ENCODE measurements around the gene CELSR1.

The CELSR1 gene

DNA sequence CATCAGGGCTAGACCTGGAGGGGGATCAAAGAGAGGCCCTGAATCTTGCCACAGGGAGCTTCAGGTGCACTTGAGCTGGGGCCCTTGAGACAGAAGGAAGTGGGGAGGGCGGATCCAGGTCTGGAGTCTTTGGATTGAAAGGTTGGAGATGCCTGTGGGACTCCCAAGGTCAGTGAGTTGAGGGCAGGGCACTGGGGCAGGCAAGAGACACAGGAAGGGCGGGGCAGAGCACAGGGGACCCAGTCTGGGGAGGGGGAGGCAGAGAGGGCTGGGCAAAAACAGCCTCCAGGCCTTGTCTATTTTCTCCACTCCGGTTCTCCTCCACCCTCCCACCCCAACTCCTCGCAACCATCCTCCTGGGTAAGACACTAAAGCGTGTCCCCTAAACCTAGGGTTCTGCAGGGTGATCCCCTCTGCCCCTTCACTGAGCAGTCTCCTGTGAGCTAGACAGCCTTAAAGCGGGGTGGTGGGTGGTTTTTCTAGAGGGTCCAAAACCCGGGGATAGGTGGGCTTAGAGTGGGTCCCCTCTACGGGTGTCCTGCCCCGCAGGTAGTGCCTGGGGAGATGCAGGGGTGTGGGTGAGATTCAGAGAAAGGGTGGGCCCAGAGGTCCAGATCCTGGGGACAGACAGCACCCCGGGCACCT lies 38.6 kb upstream of the CELSR1 start:
- DNase-seq = no peak

- DNase-seq = no peak
These were observed 37.8 kb upstream of the CELSR1 start for GRCh38 chr22:46574993-46575910.

- no peak for DNase-seq
These were observed 37.1 kb upstream of the CELSR1 start for GRCh38 chr22:46574438-46574992.

DNA sequence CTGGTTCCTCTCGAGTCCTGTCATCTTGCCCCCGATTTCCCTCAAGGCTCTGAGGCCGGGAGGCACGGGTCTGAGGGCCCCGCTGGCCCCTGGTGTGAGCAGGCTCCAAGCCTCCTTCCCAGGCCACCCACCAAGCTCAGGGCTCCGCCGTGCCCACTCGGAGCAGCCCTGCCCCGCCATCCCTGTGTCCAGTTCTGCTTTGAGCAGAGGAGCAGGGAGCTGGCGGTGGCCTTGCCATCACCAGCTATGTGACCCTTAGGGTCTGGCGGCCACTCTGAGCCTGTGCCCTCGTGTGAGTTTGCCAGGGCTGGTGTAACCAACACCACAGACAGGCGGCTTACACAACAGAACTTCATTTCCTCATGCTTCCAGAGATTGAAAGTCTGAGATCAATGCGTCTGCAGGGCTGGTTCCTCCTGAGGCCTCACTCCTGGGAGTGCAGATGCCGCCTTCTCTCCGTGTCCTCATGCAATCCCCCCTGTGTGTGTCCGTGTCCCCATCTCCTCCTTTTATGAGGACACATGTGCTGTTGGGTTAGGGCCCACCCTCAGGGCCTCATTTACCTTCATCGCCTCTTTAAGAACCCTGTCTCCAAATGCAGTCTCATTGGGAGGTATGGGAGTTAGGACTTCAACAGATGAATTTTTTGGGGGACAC lies 36.5 kb upstream of the CELSR1 start:
- DNase-seq = no peak

GRCh38 chr22:46572911-46573780 lies 35.7 kb upstream of the CELSR1 start:
- DNase-seq = no peak

DNA sequence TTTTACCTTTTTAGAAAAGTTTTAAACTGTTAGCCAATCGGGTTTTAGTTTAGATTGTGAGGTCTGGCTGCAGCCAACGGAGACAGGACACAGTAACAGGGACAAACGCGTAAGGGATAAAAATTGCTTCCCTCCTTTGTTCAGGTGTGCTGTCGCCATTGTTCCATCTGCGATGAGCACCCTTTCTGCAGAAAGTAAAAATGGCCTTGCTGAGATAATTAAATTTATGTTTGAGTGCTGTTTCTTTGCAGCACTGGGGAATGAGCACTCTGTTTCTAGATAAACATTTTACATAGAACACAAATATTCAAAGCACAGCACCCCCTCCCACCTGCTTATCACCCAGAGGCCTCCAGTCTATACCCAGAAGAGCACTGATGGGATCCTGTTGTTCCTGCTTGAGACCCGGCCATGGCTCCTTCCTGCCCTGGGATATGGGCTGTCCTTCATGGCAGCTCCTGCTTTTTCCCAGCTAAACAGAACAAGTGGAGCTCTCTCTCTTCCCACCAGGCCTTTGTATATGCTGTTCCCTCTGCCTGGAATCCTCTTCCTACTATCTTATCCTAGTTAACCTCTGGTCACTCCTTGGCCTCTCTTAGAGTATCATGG lies 34.3 kb upstream of the CELSR1 start:
- no peak for DNase-seq

DNA sequence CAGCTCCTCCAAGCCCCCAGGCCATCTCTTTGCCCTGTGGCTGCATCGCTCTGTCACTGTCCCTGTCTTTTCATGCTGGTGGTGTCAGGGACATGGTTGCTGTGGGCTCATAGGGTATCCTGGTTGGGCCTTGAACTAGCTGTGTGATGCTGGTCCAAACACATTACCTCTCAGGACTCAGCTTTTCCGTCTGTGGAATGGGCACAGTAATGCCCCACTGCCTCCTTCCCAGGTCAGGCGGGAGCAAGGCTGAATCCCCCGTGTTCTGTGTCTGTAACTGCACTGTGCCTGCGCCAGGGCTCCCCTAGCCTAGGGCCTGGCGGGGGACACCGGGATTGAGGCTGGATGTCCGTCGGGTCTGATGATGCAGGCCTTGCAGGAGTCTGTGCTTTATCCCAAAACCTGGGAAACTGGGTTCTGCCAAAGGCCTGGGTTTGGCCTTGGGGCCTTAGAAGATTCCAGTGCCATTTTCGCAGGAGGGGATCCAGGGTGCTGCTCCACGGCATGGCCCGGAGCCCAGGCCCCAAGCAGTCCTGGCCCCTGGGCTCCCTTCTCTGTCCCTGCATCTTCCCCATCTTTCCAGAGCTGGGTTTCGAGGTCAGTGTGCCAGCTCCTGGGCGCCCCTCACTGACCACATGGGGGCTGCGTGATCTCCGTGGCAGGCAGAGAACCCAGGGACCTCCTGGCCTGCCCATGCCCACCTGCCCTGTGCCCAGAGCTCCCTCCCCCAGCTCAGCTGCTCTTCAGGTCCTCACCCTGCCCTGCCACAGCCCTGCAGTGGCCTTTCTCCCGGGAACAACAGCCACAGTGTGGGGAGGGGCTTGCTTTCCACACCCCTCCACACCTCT lies 32.7 kb upstream of the CELSR1 start:
- DNase-seq = no peak

DNA sequence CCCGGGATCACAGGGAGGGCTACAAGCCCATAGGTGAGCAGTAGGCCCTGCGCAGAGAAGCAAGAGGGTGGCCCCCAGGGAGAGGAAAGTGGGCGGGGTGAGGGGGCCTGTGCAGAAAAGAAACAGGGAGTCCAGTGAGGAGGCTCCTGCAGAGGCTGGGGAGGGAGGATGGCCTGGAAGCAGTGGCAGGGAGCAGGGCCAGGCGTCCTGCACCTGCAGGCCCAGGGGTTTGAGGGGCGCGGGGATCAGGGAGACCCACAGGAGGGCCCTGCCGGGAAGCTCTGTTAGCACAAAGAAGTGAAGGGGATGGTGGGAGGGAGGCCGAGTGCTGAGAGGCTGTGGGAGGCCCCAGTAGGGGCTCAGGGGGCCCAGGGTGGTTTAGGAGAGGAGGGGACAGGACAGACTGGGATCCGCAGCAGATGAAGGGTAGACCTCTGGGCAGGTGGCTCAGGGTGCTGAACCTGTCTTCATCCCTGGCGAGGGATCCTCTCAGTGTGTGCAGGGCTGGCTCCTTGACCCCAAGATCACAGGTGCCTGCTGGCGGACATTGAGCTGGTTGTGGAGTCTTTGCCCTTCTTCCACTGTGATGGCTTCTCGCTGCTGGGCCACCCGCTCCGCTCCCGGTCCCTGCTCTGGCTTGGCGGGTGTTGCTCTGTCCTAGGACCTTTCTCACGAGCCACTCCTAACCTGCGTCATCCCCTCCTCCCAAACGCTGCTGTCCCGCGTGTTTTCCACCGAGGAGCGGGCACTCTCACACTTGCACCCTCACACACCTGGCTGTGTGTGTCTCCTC lies 31.8 kb upstream of the CELSR1 start:
- DNase-seq = no peak

GRCh38 chr22:46568102-46568809 lies 30.8 kb upstream of the CELSR1 start:
- DNase-seq = no peak

DNA sequence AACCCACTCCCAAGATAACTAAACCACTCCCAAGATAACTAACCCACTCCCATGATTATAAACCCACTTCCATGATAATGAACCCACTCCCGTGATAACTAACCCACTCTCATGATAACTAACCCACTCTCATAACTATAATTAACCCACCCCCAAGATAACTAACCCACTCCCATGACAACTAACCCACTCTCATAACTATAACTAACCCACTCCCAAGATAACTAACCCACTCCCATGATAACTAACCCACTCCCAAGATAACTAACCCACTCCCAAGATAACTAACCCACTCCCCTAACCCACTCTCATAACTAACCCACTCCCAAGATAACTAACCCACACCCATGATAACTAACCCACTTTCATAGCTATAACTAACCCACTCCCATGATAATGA lies 30.1 kb upstream of the CELSR1 start:
- DNase-seq = no peak

- DNase-seq = no peak
These were observed 26.8 kb upstream of the CELSR1 start for GRCh38 chr22:46564084-46564714.

GRCh38 chr22:46563381-46564083 lies 26.1 kb upstream of the CELSR1 start:
- DNase-seq = peak; percentile 76 to 81

DNA sequence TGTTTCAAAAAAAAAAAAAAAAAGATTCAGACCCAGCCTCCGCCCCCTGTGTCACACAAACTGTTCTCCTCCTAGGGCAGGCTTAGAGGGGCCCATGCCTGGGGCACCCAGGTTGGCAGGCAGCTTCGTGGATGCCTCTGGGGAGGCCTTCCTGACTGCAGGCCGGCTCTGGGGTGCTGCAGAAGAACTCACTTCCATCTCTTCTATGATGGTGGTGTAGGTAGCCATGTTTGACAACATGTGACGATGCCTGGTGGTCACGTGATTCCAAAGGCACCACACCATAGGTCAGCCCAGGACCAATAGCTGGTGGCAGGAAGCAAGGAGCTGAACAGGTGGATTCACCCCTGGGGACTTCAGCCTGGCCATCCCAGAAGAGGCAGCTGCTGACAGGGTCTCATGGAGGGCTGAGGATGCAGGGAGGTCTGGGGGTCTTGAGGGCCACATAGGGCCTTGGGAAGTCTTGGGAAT lies 24.1 kb upstream of the CELSR1 start:
- no peak for DNase-seq

DNA sequence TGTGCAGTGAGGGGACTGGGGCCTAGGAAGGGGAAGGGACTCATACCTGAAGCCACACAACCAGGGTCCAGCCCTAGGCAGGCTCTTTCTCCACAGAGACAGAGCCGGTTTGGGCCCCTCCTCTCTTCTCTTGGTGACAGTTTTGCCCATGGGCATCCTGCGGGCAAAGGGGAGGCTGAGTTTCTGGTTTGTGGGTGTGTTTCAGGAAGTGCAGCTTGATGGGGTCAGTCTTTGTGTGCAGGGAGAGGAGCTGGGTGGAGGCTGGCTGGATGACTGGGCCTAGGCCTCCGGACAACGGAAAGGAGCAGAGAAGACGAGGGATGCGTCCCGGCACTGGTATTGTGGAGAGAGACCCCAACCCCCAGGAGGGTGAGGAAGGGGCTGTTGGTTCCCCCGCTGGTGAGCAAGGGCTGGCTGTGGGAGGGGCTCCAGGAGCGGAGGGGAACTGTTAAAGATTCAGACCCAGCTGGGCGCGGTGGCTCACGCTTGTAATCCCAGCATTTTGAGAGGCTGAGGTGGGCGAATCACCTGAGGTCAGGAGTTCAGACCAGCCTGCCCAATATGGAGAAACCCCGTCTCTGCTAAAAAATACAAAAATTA lies 23.4 kb upstream of the CELSR1 start:
- no peak for DNase-seq

DNA sequence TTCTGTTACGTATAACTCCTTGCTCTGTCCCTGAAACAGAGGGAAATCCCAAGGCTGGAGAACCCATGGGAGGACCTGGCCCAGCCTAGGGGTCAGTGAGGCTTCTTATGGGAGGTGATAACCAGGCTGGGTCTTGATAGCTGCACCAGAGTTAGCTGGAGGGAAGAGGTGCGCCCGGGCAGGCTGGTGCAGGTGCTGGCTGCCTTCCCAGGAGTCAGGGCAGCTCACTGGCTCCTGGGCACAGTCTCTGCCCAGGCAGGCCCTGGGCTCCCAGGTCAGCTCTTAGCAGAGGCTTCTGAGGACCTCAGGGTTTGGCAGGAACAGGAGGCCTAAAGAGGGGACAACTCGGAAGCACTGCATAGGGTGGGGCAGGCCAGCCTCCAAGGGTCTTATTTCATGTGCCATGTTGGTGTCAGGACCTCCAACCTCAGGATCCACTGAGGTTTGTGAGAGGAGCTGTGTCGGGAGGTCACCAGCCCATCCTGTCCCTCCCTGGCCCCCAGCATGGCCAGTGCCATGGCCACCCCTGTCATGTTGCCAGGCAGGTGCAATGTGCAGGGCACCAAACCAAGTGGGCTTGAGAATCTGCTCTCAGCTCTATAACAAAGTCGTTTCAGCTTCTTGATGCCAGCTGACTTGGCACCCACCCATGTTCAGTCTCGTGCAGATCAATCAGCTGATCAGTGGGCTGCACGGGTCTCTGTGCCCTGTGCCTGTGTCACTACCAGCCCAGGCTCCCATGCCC lies 20.5 kb upstream of the CELSR1 start:
- DNase-seq = no peak

DNA sequence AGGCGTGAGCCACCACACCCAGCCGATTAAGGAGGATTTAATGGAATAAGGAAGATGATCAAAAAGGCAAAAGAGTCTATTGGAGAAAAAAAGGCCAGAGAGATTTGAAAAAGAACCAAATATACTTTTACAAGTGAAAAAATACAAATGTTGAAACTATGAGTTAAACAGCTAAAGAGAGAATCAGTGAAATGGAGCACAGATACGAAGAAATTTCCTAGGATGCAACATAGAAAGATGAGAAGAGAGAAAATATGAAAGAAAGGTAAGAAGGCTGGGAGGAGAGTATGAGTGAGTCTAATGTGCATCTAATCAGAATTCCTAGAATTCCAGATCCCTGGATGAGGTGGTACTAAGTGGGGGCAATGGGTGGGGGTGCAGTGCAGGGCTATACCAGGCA lies 19.4 kb upstream of the CELSR1 start:
- DNase-seq = no peak

- DNase-seq = no peak
These were observed 15.8 kb upstream of the CELSR1 start for GRCh38 chr22:46553189-46553588.
